ENCODE results near the gene CT83. TPM values are rescaled to one million over a fixed set of nuclear protein-coding genes. Genes with fewer than 3 reads are reported as not detected.

The CT83 gene
- polyA plus RNA-seq, 1 donor from 2014 or later = not detected

- no peak overlapping the region for H3K4me2 ChIP-seq (ENCODE audit: low read length)
- H3K36me3 ChIP-seq (ENCODE audit: insufficient read depth, low read length) = no peaks in the 10 kb centered on the region
- no peaks in the 10 kb centered on the region for H3K9me2 ChIP-seq (ENCODE audit: insufficient read depth, low read length)
- H4K20me1 ChIP-seq (ENCODE audit: insufficient read depth) = no peaks in the 10 kb centered on the region
- no peak overlapping the region for H2AFZ ChIP-seq (ENCODE audit: low read depth, low read length)
- H3K79me2 ChIP-seq (replicated peaks; ENCODE audit: insufficient read depth, low read length) = no peaks in the 10 kb centered on the region
- no peaks in the 10 kb centered on the region for H3K27me3 ChIP-seq (ENCODE audit: insufficient read depth, low read depth, low read length)
- H3F3A ChIP-seq (ENCODE audit: insufficient read depth, low read length, poor library complexity, severe bottlenecking) = no peaks in the 10 kb centered on the region
- TF ChIP-seq CTCF (IDR thresholded peaks at IDR 0.05; ENCODE audit: poor library complexity, severe bottlenecking) = no peak
- no peak for TF ChIP-seq RAD21 (conservative IDR thresholded peaks at IDR 0.05)
- no peak for TF ChIP-seq POLR2AphosphoS5 (IDR thresholded peaks at IDR 0.05)
- TF ChIP-seq SMC3 (conservative IDR thresholded peaks at IDR 0.05; ENCODE audit: poor library complexity) = no peak
- no peak for TF ChIP-seq EZH2 (IDR thresholded peaks at IDR 0.05; ENCODE audit: borderline replicate concordance, insufficient read depth, low read length, poor library complexity, severe bottlenecking)
- TF ChIP-seq, protein P1, sequence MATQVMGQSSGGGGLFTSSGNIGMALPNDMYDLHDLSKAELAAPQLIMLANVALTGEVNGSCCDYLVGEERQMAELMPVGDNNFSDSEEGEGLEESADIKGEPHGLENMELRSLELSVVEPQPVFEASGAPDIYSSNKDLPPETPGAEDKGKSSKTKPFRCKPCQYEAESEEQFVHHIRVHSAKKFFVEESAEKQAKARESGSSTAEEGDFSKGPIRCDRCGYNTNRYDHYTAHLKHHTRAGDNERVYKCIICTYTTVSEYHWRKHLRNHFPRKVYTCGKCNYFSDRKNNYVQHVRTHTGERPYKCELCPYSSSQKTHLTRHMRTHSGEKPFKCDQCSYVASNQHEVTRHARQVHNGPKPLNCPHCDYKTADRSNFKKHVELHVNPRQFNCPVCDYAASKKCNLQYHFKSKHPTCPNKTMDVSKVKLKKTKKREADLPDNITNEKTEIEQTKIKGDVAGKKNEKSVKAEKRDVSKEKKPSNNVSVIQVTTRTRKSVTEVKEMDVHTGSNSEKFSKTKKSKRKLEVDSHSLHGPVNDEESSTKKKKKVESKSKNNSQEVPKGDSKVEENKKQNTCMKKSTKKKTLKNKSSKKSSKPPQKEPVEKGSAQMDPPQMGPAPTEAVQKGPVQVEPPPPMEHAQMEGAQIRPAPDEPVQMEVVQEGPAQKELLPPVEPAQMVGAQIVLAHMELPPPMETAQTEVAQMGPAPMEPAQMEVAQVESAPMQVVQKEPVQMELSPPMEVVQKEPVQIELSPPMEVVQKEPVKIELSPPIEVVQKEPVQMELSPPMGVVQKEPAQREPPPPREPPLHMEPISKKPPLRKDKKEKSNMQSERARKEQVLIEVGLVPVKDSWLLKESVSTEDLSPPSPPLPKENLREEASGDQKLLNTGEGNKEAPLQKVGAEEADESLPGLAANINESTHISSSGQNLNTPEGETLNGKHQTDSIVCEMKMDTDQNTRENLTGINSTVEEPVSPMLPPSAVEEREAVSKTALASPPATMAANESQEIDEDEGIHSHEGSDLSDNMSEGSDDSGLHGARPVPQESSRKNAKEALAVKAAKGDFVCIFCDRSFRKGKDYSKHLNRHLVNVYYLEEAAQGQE (IDR thresholded peaks at IDR 0.05; ENCODE audit: borderline replicate concordance) = no peak
- TF ChIP-seq TAF1 (IDR thresholded peaks at IDR 0.05; ENCODE audit: low read depth) = no peak
- no peak for TF ChIP-seq EP300 (conservative IDR thresholded peaks at IDR 0.05; ENCODE audit: poor library complexity, severe bottlenecking)
- TF ChIP-seq MXI1 (conservative IDR thresholded peaks at IDR 0.05; ENCODE audit: poor library complexity, severe bottlenecking) = no peak
- H3K4me3 ChIP-seq (ENCODE audit: low read length) = no peak overlapping the region
- no peak overlapping the region for H3K27ac ChIP-seq (ENCODE audit: low read length)
- no peak overlapping the region for H3K9ac ChIP-seq (ENCODE audit: low read length)
- no peaks in the 10 kb centered on the region for H3K9me3 ChIP-seq (ENCODE audit: low read length)
Observed at GRCh38 chrX:116493271-116493670, 30.5 kb upstream of the CT83 start.

DNA sequence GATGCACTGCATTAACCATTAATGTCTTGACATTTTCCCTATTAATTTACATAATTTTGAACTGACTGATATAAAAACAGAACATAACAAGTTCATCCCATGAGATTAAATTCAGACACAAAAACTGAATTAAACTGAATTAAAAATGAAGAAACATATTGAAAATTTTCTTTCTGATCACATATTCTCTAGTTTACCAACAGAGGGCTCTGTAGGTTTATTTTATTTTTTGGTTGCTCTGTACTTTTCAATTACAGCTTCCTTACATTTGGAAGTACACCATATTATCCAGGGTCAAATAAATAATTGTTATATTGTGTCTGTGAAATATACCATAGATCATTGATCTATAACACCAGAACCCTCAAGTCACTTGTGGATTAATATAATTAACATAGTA is 27.3 kb upstream of the CT83 start:
- Histone ChIP-seq H3K36me3 (ENCODE audit: insufficient read depth, low read length) (no peaks in the 10 kb centered on the region), H4K20me1 (ENCODE audit: insufficient read depth) (no peaks in the 10 kb centered on the region), H3K9me2 (ENCODE audit: insufficient read depth, low read length) (no peaks in the 10 kb centered on the region), H3K27ac (ENCODE audit: low read length) (no peak overlapping the region), H3F3A (ENCODE audit: insufficient read depth, low read length, poor library complexity, severe bottlenecking) (no peaks in the 10 kb centered on the region), H3K4me2 (ENCODE audit: low read length) (no peak overlapping the region), H2AFZ (ENCODE audit: low read depth, low read length) (no peak overlapping the region), H3K9ac (ENCODE audit: low read length) (no peak overlapping the region), H3K27me3 (ENCODE audit: insufficient read depth, low read depth, low read length) (no peaks in the 10 kb centered on the region), H3K9me3 (ENCODE audit: low read length) (no peaks in the 10 kb centered on the region), H3K4me3 (ENCODE audit: low read length) (no peak overlapping the region), H3K79me2 (replicated peaks; ENCODE audit: insufficient read depth, low read length) (no peaks in the 10 kb centered on the region)
- no peak for TF ChIP-seq EP300 (conservative IDR thresholded peaks at IDR 0.05; ENCODE audit: poor library complexity, severe bottlenecking)
- no peak for TF ChIP-seq MXI1 (conservative IDR thresholded peaks at IDR 0.05; ENCODE audit: poor library complexity, severe bottlenecking)
- peak; percentile 63 for TF ChIP-seq CTCF (IDR thresholded peaks at IDR 0.05; ENCODE audit: poor library complexity, severe bottlenecking)
- no peak for TF ChIP-seq POLR2AphosphoS5 (IDR thresholded peaks at IDR 0.05)
- TF ChIP-seq, protein P1 (IDR thresholded peaks at IDR 0.05; ENCODE audit: borderline replicate concordance) = no peak
- TF ChIP-seq SMC3 (conservative IDR thresholded peaks at IDR 0.05; ENCODE audit: poor library complexity) = peak; percentile 69
- peak; percentile 69 for TF ChIP-seq RAD21 (conservative IDR thresholded peaks at IDR 0.05)
- TF ChIP-seq EZH2 (IDR thresholded peaks at IDR 0.05; ENCODE audit: borderline replicate concordance, insufficient read depth, low read length, poor library complexity, severe bottlenecking) = no peak
- TF ChIP-seq TAF1 (IDR thresholded peaks at IDR 0.05; ENCODE audit: low read depth) = no peak
